MCF 10A (cell line): ENCODE results near the gene CLEC11A. TPM values are rescaled to one million over a fixed set of nuclear protein-coding genes. Genes with fewer than 3 reads are reported as not detected.
"Not testable (repeated sequence)": the region's sequence is repeated elsewhere in the genome, so short reads cannot be mapped to it uniquely, and the experiment has no call there.

Experiments
- BruUV-seq: library from RNA; stranded (reverse); fragments of 400-500 nt; replicated peaks from 2 replicates; lab custom pipeline; 2021; lab: Mats Ljungman, UMichigan
- CTCF ChIA-PET: fragments of 300-600 bp; sonication (Branson Sonifier 250); formaldehyde crosslinking; extraction: SDS; loops from one replicate; lab custom pipeline; 2021; ENCODE audit warnings: antibody characterized with exemption, inconsistent platforms; lab: Yijun Ruan, JAX
- POLR2A ChIA-PET: fragments of 300-600, 350-650 bp; sonication (Branson Sonifier 250); formaldehyde crosslinking; extraction: SDS; loops from one replicate; lab custom pipeline; 2020; ENCODE audit warnings: antibody characterized with exemption, inconsistent platforms; lab: Yijun Ruan, JAX
- DNase-seq: peaks from one replicate; pipeline ENCODE4 v3.0.0-alpha.2; 2018; ENCODE audit not compliant: unreplicated experiment
- H3K27ac Mint-ChIP-seq: one replicate; pipeline ENCODE4 v1.8.0; 2022; ENCODE audit warnings: mild to moderate bottlenecking, low read depth, mixed read lengths; ENCODE audit not compliant: unreplicated experiment
- H3K27me3 Mint-ChIP-seq: one replicate; pipeline ENCODE4 v1.8.0; 2022; ENCODE audit warnings: mixed read lengths; ENCODE audit not compliant: insufficient read depth, unreplicated experiment
- H3K36me3 Mint-ChIP-seq: one replicate; pipeline ENCODE4 v1.8.0; 2022; ENCODE audit warnings: mild to moderate bottlenecking, moderate library complexity, mixed read lengths; ENCODE audit not compliant: insufficient read depth, unreplicated experiment
- H3K4me1 Mint-ChIP-seq: one replicate; pipeline ENCODE4 v1.8.0; 2022; ENCODE audit warnings: mixed read lengths; ENCODE audit not compliant: insufficient read depth, unreplicated experiment
- H3K4me3 Mint-ChIP-seq: one replicate; pipeline ENCODE4 v1.8.0; 2022; ENCODE audit warnings: mild to moderate bottlenecking, moderate library complexity, mixed read lengths; ENCODE audit not compliant: unreplicated experiment
- H3K9me3 Mint-ChIP-seq: one replicate; pipeline ENCODE4 v1.8.0; 2022; ENCODE audit warnings: mixed read lengths; ENCODE audit not compliant: unreplicated experiment
- CTCF ChIP-seq: fragments of 200-600 bp; IDR thresholded peaks from one replicate; pipeline ENCODE4 v1.8.0; 2022; ENCODE audit warnings: antibody characterized with exemption, mild to moderate bottlenecking; ENCODE audit not compliant: unreplicated experiment
- intact Hi-C: fragments of 100-400 bp; cut with micrococcal nuclease; formaldehyde crosslinking; loops from 2 replicates; pipeline ENCODE4 v1.14.1; 2022
- total RNA-seq: library from RNA; stranded (reverse); gene quantifications from 2 replicates; pipeline ENCODE4 v1.2.3, GENCODE V29; 2022

The CLEC11A gene
- total RNA-seq, 1 experiment from 2014 or later = 2.4 TPM

GRCh38 chr19:50750010-50750409 lies 26.8 kb downstream of the CLEC11A start:
- no peak for TF ChIP-seq CTCF
- no peaks in the 10 kb centered on the region for H3K4me1 Mint-ChIP-seq
- ChIA-PET CTCF (interaction anchor here (1.3 kb wide), 1 partner anchor 212 kb away, joined by 4 read pairs; no protein-coding TSS in a partner anchor), POLR2A (no interaction called here)
- no peaks in the 10 kb centered on the region for H3K36me3 Mint-ChIP-seq
- no peak overlapping the region for H3K27ac Mint-ChIP-seq
- intact Hi-C loops = no loop called here
- DNase-seq = no peak
- BruUV-seq = no TSS peak
- H3K27me3 Mint-ChIP-seq = peaks cover 18% of the 10 kb centered on the region
- no peak overlapping the region for H3K4me3 Mint-ChIP-seq
- H3K9me3 Mint-ChIP-seq = no peaks in the 10 kb centered on the region

GRCh38 chr19:50753879-50754278 lies 30.7 kb downstream of the CLEC11A start:
- TF ChIP-seq CTCF = no peak
- Mint-ChIP-seq H3K27me3 (peaks cover 36% of the 10 kb centered on the region), H3K4me3 (no peak overlapping the region), H3K36me3 (no peaks in the 10 kb centered on the region), H3K27ac (no peak overlapping the region), H3K4me1 (no peaks in the 10 kb centered on the region), H3K9me3 (no peaks in the 10 kb centered on the region)
- intact Hi-C loops = no loop called here
- DNase-seq = no peak
- ChIA-PET CTCF (no interaction called here), POLR2A (no interaction called here)
- no TSS peak for BruUV-seq

- not testable (repeated sequence) for H3K36me3 Mint-ChIP-seq, DNase-seq
- POLR2A ChIA-PET = interaction anchor here (0.6 kb wide), 1 partner anchor 244 kb away, joined by 3 read pairs; no protein-coding TSS in a partner anchor
Observed at GRCh38 chr19:50756244-50756643, 33.1 kb downstream of the CLEC11A start.

GRCh38 chr19:50757624-50758023 lies 34.5 kb downstream of the CLEC11A start:
- H3K4me3 Mint-ChIP-seq, H3K36me3 Mint-ChIP-seq, intact Hi-C loops, POLR2A ChIA-PET, H3K4me1 Mint-ChIP-seq, DNase-seq, CTCF ChIA-PET, BruUV-seq, H3K9me3 Mint-ChIP-seq, H3K27ac Mint-ChIP-seq: not testable (repeated sequence)
- H3K27me3 Mint-ChIP-seq = peaks cover 36% of the 10 kb centered on the region

More at GRCh38 chr19:50756244-50756643, 33.1 kb downstream of the CLEC11A start:
- H3K4me3 Mint-ChIP-seq, BruUV-seq, H3K27ac Mint-ChIP-seq, intact Hi-C loops, H3K4me1 Mint-ChIP-seq, CTCF ChIA-PET, H3K9me3 Mint-ChIP-seq: not testable (repeated sequence)
- H3K27me3 Mint-ChIP-seq = peaks cover 36% of the 10 kb centered on the region

- H3K4me3 Mint-ChIP-seq, H3K9me3 Mint-ChIP-seq, intact Hi-C loops, POLR2A ChIA-PET, H3K27ac Mint-ChIP-seq, CTCF ChIA-PET, DNase-seq, H3K4me1 Mint-ChIP-seq, BruUV-seq, H3K36me3 Mint-ChIP-seq: not testable (repeated sequence)
- H3K27me3 Mint-ChIP-seq = peaks cover 27% of the 10 kb centered on the region
Observed at GRCh38 chr19:50759076-50759475, 35.9 kb downstream of the CLEC11A start.
